AG04450 (cell line): ENCODE results near the gene POP5. TPM values are rescaled to one million over a fixed set of nuclear protein-coding genes. Genes with fewer than 3 reads are reported as not detected.

Experiments
- CTCF ChIA-PET: fragments of 300-600, 350-600 bp; formaldehyde crosslinking; extraction: SDS; loops from one replicate; lab custom pipeline; 2022; ENCODE audit warnings: antibody characterized with exemption, inconsistent platforms; lab: Charles Lee
- POLR2A ChIA-PET: fragments of 350-600 bp; formaldehyde crosslinking; extraction: SDS; loops from one replicate; lab custom pipeline; 2021; ENCODE audit warnings: antibody characterized with exemption, inconsistent platforms; lab: Yijun Ruan, JAX
- DNase-seq: peaks from one replicate; pipeline ENCODE4 v3.0.0-alpha.2; 2011; ENCODE audit warnings: low read depth, low spot score
- H3K27ac ChIP-seq: one replicate; pipeline ENCODE4 v1.5.1; 2012; ENCODE audit warnings: low read depth, low read length, control low read depth
- H3K27me3 ChIP-seq: one replicate; pipeline ENCODE4 v1.6.0; 2012; ENCODE audit warnings: low read length; ENCODE audit not compliant: control insufficient read depth, insufficient read depth
- H3K4me3 ChIP-seq: 2 replicates; pipeline ENCODE4 v1.5.1; 2011; ENCODE audit warnings: mild to moderate bottlenecking, low read depth, low read length, control low read depth
- H3K9me3 ChIP-seq: 2 replicates; pipeline ENCODE4 v1.5.1; 2012; ENCODE audit warnings: low read length; ENCODE audit not compliant: control insufficient read depth, insufficient read depth
- polyA plus RNA-seq: library from polyadenylated mRNA; depleted of rRNA; stranded (reverse); fragments of >200 nt; gene quantifications from 2 replicates; pipeline ENCODE4 v1.2.3, GENCODE V29; 2011
- TF ChIP-seq, protein P1 (sequence below): IDR thresholded peaks from 2 replicates; pipeline ENCODE4 v1.5.1; 2011; ENCODE audit warnings: low read depth, low read length, control low read depth, inconsistent platforms

The POP5 gene
- polyA plus RNA-seq, 1 experiment = 54.0 TPM

DNA sequence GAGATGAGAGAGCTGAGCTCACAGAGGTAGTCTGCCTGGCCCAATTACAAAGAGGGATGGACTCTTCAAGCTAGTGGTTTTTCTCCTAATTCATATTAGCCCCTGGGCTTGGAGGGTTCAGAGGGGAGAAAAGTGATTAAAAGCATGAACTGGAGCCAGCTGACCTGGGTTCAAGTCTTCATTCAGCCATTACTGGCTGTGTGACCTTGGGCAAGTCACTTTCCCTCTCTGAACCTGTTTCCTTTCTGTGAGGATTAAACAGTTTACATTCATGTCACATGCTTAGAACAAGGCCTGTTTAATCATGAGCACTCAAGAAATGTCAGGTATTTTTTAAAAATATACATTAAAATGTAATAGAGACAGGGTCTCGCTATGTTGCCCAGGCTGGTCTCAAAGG is 7.2 kb upstream of the POP5 start:
- no peak for DNase-seq
- CTCF ChIA-PET = interaction anchor here (2.6 kb wide), 1 partner anchor 383 kb away, joined by 12 read pairs; no protein-coding TSS in a partner anchor
- no peaks in the 10 kb centered on the region for H3K9me3 ChIP-seq
- TF ChIP-seq, protein P1, sequence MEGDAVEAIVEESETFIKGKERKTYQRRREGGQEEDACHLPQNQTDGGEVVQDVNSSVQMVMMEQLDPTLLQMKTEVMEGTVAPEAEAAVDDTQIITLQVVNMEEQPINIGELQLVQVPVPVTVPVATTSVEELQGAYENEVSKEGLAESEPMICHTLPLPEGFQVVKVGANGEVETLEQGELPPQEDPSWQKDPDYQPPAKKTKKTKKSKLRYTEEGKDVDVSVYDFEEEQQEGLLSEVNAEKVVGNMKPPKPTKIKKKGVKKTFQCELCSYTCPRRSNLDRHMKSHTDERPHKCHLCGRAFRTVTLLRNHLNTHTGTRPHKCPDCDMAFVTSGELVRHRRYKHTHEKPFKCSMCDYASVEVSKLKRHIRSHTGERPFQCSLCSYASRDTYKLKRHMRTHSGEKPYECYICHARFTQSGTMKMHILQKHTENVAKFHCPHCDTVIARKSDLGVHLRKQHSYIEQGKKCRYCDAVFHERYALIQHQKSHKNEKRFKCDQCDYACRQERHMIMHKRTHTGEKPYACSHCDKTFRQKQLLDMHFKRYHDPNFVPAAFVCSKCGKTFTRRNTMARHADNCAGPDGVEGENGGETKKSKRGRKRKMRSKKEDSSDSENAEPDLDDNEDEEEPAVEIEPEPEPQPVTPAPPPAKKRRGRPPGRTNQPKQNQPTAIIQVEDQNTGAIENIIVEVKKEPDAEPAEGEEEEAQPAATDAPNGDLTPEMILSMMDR = no peak
- POLR2A ChIA-PET = no interaction called here
- peaks cover 16% of the 10 kb centered on the region for H3K27me3 ChIP-seq
- H3K27ac ChIP-seq = no peak overlapping the region
- no peak overlapping the region for H3K4me3 ChIP-seq

DNA sequence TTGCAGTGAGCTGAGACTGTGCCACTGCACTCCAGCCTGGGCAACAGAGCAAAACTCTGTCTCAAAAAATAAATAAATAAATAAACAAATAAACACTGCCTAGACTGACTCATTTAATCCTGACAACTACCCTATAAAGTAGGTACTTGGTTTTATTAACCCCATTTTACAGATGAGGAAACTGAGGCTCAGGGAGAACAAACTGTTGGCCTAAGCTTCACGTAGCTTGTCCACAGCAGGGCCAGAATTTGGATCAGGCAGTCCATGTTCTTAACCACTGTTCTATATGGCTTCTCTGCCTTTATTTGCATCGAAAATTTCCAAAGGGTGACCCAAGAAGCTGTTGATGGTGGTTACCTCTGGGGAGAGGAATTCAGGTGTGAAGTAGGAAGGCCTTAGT is 5.7 kb upstream of the POP5 start:
- TF ChIP-seq, protein P1 = no peak
- DNase-seq = no peak
- no peak overlapping the region for H3K27ac ChIP-seq
- CTCF ChIA-PET = interaction anchor here (0.7 to 2.6 kb wide), 2 partner anchors 371 to 385 kb away, joined by 3 to 12 read pairs; no protein-coding TSS in a partner anchor
- H3K9me3 ChIP-seq = no peaks in the 10 kb centered on the region
- no peak overlapping the region for H3K4me3 ChIP-seq
- POLR2A ChIA-PET = no interaction called here
- peaks cover 16% of the 10 kb centered on the region for H3K27me3 ChIP-seq

GRCh38 chr12:120586206-120586605 is 5.0 kb upstream of the POP5 start:
- DNase-seq = no peak
- POLR2A ChIA-PET = no interaction called here

DNA sequence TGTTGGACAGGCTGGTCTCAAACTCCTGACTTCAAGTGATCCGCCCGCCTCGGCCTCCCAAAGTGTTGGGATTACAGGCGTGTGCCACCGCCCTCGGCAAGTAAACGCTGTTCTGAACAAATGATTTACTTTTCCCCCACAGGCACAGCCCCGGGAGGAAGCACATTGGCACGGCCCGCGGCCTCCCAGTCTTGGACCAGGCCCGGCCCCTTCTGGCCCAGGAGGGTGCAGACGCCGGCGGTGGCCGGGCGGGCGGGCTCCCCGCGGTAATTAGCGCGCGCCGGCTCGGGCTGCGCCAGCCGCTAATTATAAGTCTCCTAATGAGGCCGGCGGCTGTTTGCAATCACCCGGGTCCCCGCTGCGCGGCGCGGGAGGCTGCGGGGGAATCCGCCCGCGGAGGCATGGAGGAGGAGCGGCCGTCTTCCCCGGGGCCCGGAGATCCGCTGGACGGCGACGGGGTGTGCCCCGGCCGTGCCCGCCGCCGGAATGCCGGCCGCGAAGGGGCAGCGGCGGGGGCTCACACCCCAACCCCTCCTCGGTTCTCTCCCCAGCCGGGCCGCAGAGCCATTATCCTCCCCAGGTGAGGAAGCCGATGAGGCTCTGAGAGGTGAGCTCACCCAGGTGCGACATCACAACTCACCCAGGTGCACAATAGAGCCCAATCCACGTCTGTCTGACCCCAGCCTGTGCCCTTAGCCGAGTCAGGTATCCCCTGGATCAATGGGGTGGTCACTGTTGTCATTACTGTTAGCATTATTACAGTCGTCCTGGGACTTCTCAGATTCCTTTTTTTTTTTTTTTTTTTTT is 3.3 kb upstream of the POP5 start:
- POLR2A ChIA-PET = no interaction called here
- DNase-seq = no peak

More at GRCh38 chr12:120586206-120586605, 5.0 kb upstream of the POP5 start:
- no peaks in the 10 kb centered on the region for H3K9me3 ChIP-seq
- H3K4me3 ChIP-seq = no peak overlapping the region
- CTCF ChIA-PET = interaction anchor here (2.6 kb wide), 1 partner anchor 385 kb away, joined by 12 read pairs; no protein-coding TSS in a partner anchor
- H3K27me3 ChIP-seq = peaks cover 16% of the 10 kb centered on the region
- no peak overlapping the region for H3K27ac ChIP-seq
- TF ChIP-seq, protein P1 = no peak

More for the DNA sequence above, 3.3 kb upstream of the POP5 start:
- no peak overlapping the region for H3K27ac ChIP-seq
- CTCF ChIA-PET = interaction anchor here (1.7 to 6.0 kb wide), 4 partner anchors 64 to 387 kb away, joined by 6 to 94 read pairs (median 54); no protein-coding TSS in a partner anchor
- H3K27me3 ChIP-seq = peaks cover 12% of the 10 kb centered on the region
- H3K9me3 ChIP-seq = no peaks in the 10 kb centered on the region; the same call in 1 of the 2 replicates
- TF ChIP-seq, protein P1 = peak; percentile 36
- peak overlapping the region; percentile 31; the same call in 1 of the 2 replicates for H3K4me3 ChIP-seq
